Astrocyte of the cerebellum (primary cell): ENCODE data around the gene PRG3.

Experiments
- DNase-seq: peaks from one replicate; pipeline ENCODE4 v3.0.0-alpha.2; 2011; ENCODE audit warnings: low read depth
- H3K4me3 ChIP-seq: 2 replicates; pipeline ENCODE4 v1.5.1; 2011; ENCODE audit warnings: mild to moderate bottlenecking, low read depth, low read length, moderate library complexity
- CTCF ChIP-seq: IDR thresholded peaks from 2 replicates; pipeline ENCODE4 v1.5.1; 2012; ENCODE audit warnings: low read length, low read depth, moderate library complexity, mild to moderate bottlenecking; ENCODE audit errors: missing control alignments
- in situ Hi-C: cut with HindIII; loops from 2 replicates; pipeline ENCODE4 v1.10.0; 2017; ENCODE audit warnings: low sequenced_read_pairs

PRG3 gene

GRCh38 chr11:57378186-57378585 is 2.8 kb downstream of the PRG3 start:
- no peak for DNase-seq
- in situ Hi-C loops, result no loop called here
- no peak overlapping the region for H3K4me3 ChIP-seq
- no peak for TF ChIP-seq CTCF

- no peak for DNase-seq
- TF ChIP-seq CTCF, result no peak
- in situ Hi-C loops, result no loop called here
Measured at GRCh38 chr11:57377107-57377506, 3.8 kb downstream of the PRG3 start.

GRCh38 chr11:57376095-57377090 is 4.6 kb downstream of the PRG3 start:
- no peak overlapping the region for H3K4me3 ChIP-seq
- TF ChIP-seq CTCF, result no peak
- in situ Hi-C loops, result no loop called here
- no peak for DNase-seq

More at GRCh38 chr11:57377107-57377506, 3.8 kb downstream of the PRG3 start:
- no peak overlapping the region for H3K4me3 ChIP-seq

GRCh38 chr11:57375490-57375889 is 5.5 kb downstream of the PRG3 start:
- no peak overlapping the region for H3K4me3 ChIP-seq
- in situ Hi-C loops, result no loop called here
- TF ChIP-seq CTCF, result no peak
- no peak for DNase-seq

GRCh38 chr11:57374966-57375365 is 6.0 kb downstream of the PRG3 start:
- no peak for DNase-seq
- H3K4me3 ChIP-seq, result no peak overlapping the region
- TF ChIP-seq CTCF, result no peak
- in situ Hi-C loops, result no loop called here

- in situ Hi-C loops, result no loop called here
- DNase-seq, result no peak
- no peak for TF ChIP-seq CTCF
- H3K4me3 ChIP-seq, result no peak overlapping the region
Measured at GRCh38 chr11:57373146-57373545, 7.8 kb downstream of the PRG3 start.
